GM13977 (cell line): ENCODE results near the gene PTPRG.

Source experiments
- DNase-seq: peaks from one replicate; pipeline ENCODE4 v3.0.0; 2012; ENCODE audit warnings: low spot score
- CTCF ChIP-seq: IDR thresholded peaks from 2 replicates; pipeline ENCODE4 v1.5.1; 2012; ENCODE audit warnings: mild to moderate bottlenecking, control low read depth; ENCODE audit not compliant: insufficient read depth; ENCODE audit errors: extremely low read depth, missing control alignments
- in situ Hi-C: fragments of 300-500 bp; cut with MboI; formaldehyde crosslinking; loops from one replicate; pipeline ENCODE4 v1.12.0; 2022; ENCODE audit warnings: low sequenced_read_pairs, low pct_unique_long_range_greater_than_20kb, mixed read lengths, inconsistent platforms; ENCODE audit not compliant: unreplicated experiment

PTPRG gene

GRCh38 chr3:62249484-62249776 is 688.1 kb downstream of the PTPRG start:
- in situ Hi-C loops: no loop called here
- DNase-seq: no peak
- no peak for TF ChIP-seq CTCF

- TF ChIP-seq CTCF: no peak
- no peak for DNase-seq
- in situ Hi-C loops: no loop called here
Observed at GRCh38 chr3:62249855-62250543, 688.6 kb downstream of the PTPRG start.

GRCh38 chr3:62252438-62253157 is 691.2 kb downstream of the PTPRG start:
- in situ Hi-C loops: no loop called here

GRCh38 chr3:62253971-62254370 is 692.6 kb downstream of the PTPRG start:
- in situ Hi-C loops: no loop called here
- DNase-seq: no peak
- no peak for TF ChIP-seq CTCF

More at GRCh38 chr3:62252438-62253157, 691.2 kb downstream of the PTPRG start:
- TF ChIP-seq CTCF: no peak
- no peak for DNase-seq

GRCh38 chr3:62255758-62256157 is 694.4 kb downstream of the PTPRG start:
- in situ Hi-C loops: no loop called here
- no peak for TF ChIP-seq CTCF
- DNase-seq: no peak

GRCh38 chr3:62259924-62260323 is 698.6 kb downstream of the PTPRG start:
- TF ChIP-seq CTCF: no peak
- no peak for DNase-seq
- in situ Hi-C loops: no loop called here
